HS-5 (cell line): ENCODE measurements around the gene CFAP410.

Experiments
- DNase-seq: peaks from one replicate; pipeline ENCODE4 v3.0.0-alpha.2; 2012; ENCODE audit warnings: low read depth

CFAP410 gene

DNA sequence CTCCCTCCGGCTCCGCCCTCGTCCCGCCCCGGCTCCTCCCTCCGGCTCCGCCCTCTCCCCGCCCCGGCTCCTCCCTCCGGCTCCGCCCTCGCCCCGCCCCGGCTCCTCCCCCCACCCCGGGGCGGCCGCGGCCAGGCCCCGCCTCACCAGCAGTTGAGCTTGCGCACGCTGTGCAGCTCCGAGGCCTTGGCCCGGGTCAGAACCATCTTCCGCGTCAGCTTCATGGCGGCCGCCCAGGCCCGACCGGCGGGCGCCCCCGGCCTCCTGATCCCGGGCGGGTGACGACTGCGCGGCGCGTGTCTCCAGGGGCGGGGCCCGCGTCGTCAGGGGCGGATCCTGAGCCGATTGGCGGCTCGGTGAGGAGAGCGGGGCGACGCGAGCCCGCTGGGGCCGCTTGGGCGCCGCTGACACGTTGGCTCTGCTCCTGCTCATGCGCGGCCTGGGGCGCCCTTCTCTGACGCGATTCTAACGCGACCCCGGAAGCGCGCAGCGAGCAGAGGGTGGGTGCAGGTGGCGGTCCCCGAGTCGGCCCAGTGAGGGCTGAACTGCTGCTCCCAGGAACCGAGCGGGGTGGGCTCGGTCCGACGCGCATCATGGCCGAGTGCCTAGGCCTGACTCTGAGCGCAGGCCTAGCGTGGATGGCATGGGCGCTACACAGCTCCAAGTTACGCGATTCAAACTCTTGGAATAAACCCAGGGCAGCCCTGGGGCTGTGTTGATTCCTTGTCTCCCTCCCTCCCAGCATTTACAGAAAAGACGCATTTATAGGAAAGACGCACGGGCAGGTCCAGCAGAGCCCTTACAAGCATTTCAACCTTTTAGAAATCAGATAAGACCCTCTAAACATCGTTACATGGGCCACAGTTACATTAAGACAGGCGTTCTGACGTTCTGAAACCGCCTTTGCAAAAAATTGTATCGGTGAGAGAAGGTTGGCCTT lies at the start of gene CFAP410:
Gene CFAP410, minus strand, starts transcription at position 420 of the 940 bp plus-strand sequence. Its CDS starts 196 bp downstream, at position 224.
- DNase-seq = peak; percentile 67

DNA sequence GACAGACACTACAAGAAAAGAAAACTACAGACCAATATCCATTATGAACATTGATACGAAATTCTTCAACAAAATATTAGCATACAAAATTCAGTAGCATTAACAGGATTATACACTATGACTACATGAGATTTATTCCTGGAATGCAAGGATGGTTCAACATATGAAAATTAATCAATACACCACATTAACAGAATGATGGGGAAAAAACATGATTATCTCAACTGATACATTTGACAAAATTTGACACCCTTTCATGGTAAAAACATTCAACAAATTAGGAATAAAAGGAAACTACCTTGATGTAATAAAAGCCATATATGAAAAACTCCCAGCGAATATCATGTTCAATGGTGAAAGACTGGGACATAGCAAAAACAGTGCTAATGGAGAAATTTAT lies 45.8 kb upstream of the CFAP410 start:
- no peak for DNase-seq

DNA sequence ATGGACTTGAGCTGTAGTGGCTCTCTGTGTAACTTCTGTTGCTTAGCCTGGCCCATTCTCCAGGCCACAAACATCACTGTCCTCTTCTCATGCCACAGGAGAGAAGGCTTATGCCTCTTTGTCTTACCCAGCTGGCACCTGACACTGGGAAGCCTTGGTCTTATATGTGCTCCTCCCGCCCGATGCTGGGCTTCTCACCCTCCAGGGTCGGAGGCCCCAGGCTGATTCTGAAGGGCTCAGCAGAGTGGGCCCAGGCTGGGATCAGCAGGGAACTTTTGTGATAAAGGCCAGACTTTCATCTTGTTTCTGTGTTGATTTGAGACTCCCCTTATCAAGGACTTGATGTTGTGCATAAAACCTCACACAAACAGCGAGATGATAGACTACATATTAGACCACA lies 44.0 kb upstream of the CFAP410 start:
- no peak for DNase-seq

DNA sequence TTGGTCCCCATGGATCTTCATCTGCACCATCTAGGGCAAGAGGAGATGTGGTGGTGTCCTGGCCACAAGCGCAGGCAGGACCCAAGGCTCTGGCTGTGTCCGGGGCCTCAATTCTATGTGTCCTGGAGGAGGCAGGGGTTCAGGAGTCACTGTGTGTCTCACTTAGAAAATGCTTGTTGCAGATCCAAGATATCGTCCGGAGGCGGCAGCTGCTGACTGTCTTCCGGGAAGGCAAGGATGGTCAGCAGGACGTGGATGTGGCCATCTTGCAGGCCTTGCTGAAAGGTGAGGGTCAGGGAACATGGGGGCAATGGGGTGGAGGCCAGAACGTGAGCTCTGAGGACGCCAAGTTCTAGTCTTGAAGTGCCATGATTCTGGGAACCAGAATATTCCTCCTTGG lies 43.3 kb upstream of the CFAP410 start:
- DNase-seq = no peak

DNA sequence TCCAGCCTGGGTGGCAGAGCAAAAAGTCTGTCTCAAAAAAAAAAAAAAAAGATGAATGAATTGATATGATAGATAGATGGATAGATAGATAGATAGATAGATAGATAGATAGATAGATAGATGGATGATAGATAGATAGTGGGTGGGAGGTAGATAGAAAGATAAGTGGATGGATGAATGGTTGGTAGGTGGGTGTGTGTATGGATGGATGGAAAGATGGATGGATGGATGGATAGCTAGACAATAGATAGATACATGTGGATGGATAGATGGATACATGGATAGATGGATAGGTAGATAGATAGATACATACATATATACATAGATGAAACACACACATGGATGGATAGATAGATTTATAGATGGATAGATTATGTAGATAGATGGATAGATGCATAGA lies 42.7 kb upstream of the CFAP410 start:
- no peak for DNase-seq

DNA sequence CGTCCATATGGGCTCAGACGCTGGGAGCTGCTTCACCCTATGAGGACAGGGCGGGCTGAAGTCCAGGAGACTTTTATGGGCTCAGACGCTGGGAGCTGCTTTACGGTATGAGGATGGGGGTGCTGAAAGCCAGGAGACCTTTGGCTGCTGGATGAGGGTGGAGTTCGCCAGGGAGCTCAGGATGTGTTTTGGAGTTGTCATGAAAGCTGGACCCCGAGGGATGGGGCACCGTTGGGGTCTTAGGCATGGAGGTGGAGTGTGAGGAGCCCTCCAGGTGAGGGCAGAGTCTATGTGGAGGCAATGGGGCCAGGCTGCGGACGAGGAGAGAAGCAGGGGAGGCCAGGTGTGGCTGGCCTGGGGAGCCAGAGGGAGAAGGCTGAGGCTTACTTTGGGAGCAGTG lies 41.7 kb upstream of the CFAP410 start:
- no peak for DNase-seq

DNA sequence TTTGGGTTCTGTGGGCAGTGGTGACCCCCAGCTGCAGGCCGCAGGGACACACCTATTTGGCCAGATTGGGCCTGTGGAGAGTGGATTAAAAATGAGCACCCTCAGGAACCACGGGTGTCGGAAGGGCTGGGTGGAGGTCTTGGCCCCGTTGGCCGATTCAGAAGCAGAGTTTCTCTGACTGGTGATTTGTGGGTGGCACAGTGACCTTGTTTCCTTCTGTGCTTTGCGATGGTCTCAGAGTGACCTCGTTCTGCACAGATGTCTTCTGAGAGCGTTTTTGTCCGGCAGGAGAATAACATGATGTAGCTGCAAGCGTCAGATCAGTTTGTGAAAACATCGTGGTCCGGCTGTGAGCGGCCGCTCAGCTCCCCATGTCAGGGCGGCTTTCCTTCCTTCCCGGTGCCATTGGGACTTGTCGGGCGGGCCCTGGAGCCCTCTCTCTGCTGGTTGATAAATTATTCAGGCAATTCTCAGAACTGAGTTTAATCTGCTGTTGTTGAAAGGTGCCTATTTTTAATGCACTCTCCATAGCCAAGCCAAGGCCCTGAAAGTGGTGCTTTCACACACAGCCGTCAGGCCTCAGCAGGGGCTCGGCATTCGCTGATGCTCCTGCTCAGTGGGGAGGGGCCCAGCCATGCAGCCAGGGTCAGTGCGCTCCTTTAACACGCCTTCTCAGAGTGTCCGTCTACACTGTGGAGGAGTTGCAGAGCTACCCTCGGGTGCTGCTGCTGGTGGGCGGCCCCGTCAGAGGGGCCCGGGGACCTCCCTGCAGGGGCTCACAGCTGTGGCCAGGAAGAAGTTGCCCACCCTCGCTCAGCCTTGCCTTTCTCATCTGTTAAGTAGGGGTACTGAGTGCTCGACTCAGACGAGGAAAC lies 41.0 kb upstream of the CFAP410 start:
- DNase-seq = no peak

DNA sequence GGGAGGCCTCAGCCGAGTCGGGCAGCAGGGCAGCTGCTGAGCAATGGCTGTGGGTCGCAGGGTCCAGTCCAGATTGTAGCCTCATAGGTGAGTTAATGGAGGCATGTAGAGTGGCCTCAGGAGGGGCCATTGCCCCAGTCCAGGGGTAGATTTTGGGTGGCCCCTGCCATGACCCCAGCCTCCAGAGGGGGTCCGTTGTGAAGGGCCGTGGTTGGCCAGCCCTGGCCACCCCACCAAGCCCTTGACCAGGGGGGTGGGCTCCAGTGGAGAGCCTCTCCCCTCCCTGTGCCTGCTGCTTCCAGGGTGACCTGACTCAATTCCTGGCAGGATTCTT lies 40.3 kb upstream of the CFAP410 start:
- DNase-seq = no peak

DNA sequence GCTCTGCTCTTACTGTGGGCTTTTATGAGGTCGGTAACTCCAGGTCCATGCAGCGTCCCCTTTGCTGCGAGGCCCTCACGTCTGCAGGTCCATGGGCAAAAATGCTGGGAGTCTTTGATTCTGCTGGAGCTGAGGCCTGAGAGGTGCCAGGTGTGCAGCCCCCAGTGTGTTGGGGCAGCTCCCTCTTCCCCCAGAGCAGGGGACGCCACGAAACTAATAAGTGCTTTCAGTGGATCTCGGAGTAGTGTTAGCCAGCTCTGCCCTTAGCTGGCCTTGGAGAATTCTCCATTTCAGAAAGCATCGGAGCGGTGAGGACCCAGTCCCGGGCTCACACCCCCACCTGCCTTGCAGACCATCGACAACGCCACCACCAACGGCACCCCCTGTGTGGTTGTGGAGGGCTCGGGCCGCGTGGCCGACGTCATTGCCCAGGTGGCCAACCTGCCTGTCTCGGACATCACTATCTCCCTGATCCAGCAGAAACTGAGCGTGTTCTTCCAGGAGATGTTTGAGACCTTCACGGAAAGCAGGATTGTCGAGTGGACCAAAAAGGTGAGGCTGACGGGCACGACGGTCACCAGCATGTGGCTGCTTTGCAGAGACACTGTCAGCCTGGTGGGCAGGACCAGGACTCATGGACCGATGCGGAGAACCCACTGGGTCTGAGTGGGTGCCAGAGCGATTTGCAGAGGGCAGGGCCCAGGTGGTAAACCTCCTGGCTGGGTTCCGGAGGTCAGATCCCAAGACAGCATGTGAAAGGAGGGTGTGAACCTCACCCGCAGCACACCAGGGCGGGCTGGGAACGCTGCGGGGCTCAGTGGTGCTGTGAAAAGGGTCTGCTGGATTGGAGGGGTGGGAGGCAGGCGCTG lies 39.7 kb upstream of the CFAP410 start:
- no peak for DNase-seq

DNA sequence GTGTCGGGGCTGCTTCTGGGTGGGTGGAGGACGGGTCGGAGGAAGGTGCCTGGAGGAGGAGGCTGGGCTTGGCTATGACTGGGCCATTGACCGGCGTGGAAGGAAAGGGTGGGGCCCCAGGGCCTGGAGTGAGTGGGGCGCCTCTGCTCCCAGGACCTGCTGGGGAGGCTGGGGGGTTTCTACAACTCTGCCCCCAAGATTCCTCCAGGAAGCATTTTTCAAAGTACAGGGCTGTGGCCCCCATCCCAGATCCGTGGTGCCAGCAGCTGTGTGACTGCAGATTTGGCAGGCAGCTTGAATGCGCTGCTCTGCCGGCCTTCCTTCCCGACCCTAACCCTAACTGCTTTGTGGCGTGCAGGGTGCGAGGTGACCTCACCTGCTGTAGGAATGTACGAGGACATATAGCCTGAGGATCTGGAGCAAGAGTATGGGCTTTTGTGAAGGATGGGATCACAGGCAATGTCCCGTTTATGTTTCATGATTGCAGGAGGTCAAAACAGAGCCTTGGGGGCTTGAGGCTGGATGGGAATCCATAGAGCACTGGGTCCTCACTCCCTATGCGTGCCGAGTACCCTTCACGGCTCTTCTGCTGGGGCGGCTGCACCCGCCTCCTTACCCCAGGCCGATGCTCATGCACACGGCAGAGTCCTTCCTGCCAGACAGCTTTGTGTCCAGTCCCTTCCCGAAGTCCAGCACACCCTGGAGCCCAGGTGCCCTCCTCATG lies 38.9 kb upstream of the CFAP410 start:
- no peak for DNase-seq

DNA sequence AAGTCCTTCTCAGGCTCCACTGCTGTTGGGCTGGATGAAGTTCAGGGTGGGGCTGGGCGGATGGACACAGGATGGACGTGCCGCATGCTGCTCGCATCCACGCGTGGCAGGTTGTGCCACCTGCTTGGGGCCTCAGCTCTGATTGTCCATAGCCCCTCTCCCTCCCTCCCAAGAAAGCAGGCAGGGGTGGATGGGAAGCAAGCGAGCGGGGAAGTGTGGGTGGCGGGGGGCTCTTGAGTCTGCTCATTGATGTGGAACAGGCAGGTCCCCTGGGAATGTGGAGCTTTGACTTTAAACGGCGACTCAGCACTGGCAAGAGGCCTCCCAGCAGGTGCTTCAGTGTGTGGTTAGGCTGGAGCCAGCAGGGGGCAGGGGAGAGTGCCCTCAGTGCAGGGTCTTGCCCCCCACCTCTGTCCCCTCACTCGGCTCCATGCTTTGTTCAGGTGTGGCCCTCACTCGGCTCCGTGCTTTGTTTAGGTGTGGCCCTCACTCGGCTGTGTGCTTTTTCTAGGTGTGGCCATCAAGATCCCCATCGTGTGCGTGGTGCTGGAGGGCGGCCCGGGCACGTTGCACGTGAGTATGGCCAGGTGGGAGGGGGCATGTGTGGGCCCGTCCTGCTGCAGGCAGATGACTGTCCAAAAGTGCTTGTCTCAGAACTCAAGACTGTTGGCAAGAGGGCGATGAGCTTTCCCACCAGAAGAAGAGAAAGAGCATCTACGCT lies 38.2 kb upstream of the CFAP410 start:
- no peak for DNase-seq

DNA sequence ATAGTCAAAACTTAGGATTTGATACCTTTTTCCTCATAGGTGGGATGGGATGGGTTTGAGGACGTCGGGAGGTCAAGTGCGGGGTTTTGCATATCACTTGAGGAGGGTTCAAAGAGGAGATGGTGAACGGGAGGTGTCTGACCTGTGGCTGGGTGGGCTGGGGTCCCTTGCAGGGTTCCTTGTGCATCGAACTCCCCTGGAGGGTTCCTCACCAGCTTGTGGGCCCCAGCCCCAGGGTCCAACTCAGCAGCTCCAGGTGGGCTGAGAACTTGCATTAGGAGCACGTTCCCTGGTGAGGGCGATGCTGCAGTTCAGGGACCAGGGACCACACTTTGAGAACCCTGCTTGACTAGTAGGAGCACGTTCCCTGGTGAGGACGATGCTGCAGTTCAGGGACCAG lies 37.4 kb upstream of the CFAP410 start:
- DNase-seq = no peak

DNA sequence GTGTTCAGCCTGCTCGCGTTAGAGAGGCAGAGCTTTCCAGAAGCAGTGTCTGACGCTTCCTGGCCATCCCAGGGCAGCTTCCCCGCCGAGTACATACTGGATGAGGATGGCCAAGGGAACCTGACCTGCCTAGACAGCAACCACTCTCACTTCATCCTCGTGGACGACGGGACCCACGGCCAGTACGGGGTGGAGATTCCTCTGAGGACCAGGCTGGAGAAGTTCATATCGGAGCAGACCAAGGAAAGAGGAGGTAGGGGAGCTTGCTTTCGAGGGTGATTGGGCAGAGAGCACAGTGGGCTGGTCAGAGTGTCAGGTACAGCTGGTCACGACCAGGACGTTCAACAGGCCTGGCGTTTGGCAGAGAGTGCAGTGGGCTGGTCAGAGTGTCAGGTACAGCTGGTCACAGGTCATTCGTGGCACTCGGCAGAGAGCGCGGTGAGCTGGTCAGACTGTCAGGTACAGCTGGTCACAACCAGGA lies 36.6 kb upstream of the CFAP410 start:
- DNase-seq = no peak

DNA sequence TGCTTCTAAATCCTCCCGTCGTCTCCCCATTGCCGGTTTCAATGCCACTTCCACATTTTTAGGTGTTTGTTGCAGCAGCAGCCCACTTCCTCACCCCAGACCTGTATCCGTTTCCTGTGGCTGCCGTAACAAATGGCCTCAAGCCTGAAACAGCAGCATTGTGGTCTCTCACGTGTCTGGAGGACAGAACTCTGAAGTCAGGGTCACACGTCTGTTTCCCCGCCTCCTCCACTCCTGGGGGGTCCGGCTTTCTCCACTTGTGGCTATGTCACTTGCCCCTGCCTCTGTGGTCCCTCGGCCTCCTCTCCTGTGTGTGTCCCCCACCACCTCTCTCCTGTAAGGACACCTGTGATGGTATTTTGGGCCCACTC lies 36.1 kb upstream of the CFAP410 start:
- no peak for DNase-seq

DNA sequence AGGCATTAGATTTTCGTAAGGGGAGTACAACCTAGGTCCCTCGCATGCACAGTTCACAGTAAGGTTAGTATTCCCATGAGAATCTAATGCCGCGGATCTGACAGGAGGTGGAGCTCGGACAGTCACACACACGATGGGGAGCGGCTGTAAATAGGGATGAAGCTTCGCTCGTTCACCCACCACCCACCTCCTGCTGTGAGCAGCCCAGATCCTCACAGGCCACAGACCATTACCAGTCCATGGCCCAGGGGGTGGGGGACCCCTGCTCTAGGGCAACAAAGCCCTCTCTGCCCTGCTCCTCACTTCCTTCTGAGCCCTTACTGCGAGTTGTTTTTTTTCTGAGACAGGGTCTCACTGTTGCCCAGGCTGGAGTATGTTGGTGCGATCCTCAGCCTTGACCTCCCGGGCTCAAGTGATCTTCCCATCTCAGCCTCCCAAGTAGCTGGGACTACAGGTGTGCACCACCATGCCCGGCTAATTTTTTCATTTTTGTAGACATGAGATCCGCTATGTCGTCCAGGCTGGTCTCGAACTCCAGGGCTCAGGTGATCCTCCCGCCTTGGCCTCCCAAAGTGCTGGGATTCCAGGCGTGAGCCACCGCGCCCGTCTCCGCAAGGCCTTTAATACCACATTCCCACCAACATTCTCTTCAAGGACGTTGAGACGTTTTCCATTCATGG lies 35.6 kb upstream of the CFAP410 start:
- no peak for DNase-seq

DNA sequence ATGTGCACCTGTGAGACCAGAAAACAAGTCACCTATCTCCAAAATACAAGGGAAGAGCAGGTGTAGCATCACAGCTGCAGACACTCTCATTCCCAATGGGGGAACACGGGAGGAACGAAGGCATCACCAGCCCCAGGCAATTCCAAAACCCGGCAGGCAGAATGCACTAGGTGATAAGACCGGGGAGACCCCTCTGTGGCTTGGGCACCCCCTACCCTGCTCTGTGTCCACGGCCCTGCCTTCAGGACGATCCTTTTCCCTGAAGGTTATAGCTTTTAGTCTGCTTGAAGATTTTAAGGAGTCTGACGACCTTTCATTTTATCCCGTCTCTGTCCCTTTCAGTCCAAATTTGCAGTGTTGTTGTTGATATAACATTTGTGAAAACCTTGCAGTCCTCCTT lies 33.4 kb upstream of the CFAP410 start:
- no peak for DNase-seq

DNA sequence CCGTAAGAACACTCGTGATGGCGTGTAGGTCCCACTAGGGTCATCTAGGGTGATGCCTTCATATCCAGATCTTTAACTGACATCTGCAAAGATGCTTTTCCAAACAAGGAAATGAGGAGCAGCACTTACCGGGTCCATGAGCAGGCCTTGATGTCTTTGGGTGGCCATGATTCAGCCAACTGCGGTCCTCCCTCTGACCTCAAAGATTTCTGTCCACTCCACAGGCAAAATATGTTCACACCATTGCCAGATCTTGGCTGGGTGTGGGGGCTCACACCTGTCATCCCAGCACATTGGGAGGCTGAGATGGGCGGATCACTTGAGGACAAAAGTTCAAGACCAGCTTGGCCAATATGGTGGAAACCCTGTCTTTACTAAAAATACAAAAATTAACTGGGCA lies 32.4 kb upstream of the CFAP410 start:
- DNase-seq = no peak

DNA sequence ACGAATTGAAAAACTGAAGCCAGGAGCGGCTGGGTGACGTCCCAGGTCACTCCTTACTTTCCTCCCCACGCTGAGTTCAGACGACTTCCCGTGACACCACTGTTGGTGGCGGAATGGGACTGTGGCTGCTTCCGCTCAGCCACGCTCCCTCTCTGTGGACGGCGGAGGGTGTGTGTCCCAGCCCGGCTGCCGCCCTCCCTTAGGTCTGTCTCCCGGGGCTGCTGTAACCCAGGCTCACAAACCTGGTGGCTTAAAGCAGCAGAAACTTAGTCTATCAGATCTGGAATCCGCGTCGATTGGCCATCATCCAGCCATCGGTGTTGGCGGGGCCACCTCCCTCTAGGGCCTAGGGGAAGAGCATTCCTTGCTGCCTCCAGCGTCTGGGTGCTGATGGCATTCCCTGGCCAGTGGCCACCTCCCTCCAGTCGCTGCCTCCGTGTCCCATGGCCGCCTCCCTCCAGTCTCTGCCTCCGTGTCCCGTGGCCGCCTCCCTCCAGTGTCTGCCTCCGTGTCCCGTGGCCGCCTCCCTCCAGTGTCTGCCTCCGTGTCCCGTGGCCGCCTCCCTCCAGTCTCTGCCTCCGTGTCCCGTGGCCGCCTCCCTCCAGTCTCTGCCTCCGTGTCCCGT lies 31.7 kb upstream of the CFAP410 start:
- no peak for DNase-seq

DNA sequence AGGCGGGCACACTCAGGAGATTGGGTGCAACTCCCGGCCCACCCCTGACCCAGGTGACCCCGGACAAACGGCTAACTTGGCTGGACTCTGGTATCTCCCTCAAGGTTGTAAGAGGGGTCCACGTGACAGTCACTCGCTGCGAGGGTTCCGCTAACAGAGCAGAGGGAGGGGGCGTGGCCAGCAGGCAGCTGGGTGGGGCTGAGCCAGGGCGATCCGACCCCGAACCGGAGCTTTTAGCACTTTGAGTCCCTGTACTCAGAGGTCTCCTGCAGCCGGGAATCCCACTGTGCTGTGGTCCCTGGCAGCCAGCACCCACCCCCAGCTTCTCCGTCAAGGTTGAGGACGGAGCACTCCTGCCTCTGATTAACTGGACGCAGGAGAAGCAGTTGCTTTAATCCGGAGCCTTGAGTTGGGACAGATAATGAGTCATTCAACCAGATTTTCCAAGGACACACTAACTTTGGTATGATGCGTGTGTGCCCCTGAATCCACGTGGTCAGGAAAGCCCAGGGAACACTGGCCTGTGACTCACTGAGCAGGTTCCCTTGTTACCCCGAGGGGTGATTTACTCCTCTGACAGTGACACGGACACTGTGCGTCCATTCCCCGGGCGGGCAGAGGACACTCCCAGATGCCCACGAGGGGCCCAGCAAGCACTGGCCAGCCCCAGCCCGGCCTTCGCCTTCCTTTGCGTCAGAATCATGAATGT lies 31.0 kb upstream of the CFAP410 start:
- peak; percentile 34 for DNase-seq
